Measurements from ENCODE around the gene TMEM60.

DNA sequence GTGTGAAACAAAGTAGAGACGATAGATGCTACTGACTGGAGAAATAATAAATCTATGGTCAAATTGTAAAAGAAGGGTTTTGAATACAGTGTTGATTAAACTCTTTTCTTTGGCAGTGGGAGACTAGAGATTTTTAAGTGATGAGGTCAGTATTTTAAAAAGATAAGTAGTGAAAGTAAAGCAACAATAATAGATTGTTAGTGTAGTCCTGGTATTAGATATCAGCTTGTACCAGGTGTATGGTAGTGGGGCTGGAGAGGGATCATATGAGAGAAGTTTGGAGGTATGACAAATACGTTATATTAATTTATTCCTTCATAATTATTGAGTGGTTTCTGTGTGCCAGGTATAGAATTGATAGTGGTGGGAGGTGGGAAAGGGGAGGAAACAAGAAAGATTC, 25.6 kb upstream of the TMEM60 start:
- TF ChIP-seq, protein P1, sequence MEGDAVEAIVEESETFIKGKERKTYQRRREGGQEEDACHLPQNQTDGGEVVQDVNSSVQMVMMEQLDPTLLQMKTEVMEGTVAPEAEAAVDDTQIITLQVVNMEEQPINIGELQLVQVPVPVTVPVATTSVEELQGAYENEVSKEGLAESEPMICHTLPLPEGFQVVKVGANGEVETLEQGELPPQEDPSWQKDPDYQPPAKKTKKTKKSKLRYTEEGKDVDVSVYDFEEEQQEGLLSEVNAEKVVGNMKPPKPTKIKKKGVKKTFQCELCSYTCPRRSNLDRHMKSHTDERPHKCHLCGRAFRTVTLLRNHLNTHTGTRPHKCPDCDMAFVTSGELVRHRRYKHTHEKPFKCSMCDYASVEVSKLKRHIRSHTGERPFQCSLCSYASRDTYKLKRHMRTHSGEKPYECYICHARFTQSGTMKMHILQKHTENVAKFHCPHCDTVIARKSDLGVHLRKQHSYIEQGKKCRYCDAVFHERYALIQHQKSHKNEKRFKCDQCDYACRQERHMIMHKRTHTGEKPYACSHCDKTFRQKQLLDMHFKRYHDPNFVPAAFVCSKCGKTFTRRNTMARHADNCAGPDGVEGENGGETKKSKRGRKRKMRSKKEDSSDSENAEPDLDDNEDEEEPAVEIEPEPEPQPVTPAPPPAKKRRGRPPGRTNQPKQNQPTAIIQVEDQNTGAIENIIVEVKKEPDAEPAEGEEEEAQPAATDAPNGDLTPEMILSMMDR (IDR thresholded peaks at IDR 0.05; ENCODE audit: low read depth, low read length, missing input control) = no peak
- TF ChIP-seq TAF1 (conservative IDR thresholded peaks at IDR 0.05) (no peak), RAD21 (IDR thresholded peaks at IDR 0.05) (no peak), RXRA (IDR thresholded peaks at IDR 0.05) (no peak), EGR1 (IDR thresholded peaks at IDR 0.05; ENCODE audit: low read depth in 2 of 2) (no peak), JUND (IDR thresholded peaks at IDR 0.05) (no peak), YY1 (IDR thresholded peaks at IDR 0.05) (no peak), SP1 (IDR thresholded peaks at IDR 0.05) (no peak), GABPA (IDR thresholded peaks at IDR 0.05 in 1 of 2, conservative IDR thresholded peaks at IDR 0.05 in 1 of 2) (no peak), FOXA1 (IDR thresholded peaks at IDR 0.05) (no peak)
- TF ChIP-seq, protein P2, sequence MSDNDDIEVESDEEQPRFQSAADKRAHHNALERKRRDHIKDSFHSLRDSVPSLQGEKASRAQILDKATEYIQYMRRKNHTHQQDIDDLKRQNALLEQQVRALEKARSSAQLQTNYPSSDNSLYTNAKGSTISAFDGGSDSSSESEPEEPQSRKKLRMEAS (IDR thresholded peaks at IDR 0.05) = no peak
- TF ChIP-seq, protein P3, sequence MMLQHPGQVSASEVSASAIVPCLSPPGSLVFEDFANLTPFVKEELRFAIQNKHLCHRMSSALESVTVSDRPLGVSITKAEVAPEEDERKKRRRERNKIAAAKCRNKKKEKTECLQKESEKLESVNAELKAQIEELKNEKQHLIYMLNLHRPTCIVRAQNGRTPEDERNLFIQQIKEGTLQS (IDR thresholded peaks at IDR 0.05) = no peak
- TF ChIP-seq, protein P4, sequence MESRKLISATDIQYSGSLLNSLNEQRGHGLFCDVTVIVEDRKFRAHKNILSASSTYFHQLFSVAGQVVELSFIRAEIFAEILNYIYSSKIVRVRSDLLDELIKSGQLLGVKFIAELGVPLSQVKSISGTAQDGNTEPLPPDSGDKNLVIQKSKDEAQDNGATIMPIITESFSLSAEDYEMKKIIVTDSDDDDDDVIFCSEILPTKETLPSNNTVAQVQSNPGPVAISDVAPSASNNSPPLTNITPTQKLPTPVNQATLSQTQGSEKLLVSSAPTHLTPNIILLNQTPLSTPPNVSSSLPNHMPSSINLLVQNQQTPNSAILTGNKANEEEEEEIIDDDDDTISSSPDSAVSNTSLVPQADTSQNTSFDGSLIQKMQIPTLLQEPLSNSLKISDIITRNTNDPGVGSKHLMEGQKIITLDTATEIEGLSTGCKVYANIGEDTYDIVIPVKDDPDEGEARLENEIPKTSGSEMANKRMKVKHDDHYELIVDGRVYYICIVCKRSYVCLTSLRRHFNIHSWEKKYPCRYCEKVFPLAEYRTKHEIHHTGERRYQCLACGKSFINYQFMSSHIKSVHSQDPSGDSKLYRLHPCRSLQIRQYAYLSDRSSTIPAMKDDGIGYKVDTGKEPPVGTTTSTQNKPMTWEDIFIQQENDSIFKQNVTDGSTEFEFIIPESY (IDR thresholded peaks at IDR 0.05) = no peak
- TF ChIP-seq, protein P5, sequence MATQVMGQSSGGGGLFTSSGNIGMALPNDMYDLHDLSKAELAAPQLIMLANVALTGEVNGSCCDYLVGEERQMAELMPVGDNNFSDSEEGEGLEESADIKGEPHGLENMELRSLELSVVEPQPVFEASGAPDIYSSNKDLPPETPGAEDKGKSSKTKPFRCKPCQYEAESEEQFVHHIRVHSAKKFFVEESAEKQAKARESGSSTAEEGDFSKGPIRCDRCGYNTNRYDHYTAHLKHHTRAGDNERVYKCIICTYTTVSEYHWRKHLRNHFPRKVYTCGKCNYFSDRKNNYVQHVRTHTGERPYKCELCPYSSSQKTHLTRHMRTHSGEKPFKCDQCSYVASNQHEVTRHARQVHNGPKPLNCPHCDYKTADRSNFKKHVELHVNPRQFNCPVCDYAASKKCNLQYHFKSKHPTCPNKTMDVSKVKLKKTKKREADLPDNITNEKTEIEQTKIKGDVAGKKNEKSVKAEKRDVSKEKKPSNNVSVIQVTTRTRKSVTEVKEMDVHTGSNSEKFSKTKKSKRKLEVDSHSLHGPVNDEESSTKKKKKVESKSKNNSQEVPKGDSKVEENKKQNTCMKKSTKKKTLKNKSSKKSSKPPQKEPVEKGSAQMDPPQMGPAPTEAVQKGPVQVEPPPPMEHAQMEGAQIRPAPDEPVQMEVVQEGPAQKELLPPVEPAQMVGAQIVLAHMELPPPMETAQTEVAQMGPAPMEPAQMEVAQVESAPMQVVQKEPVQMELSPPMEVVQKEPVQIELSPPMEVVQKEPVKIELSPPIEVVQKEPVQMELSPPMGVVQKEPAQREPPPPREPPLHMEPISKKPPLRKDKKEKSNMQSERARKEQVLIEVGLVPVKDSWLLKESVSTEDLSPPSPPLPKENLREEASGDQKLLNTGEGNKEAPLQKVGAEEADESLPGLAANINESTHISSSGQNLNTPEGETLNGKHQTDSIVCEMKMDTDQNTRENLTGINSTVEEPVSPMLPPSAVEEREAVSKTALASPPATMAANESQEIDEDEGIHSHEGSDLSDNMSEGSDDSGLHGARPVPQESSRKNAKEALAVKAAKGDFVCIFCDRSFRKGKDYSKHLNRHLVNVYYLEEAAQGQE (IDR thresholded peaks at IDR 0.05) = no peak
